Testis (tissue), 2 donors: ENCODE data around the gene MRPS2.

ENCODE experiments used
- POLR2A ChIP-seq: fragments of 450-650 bp; IDR thresholded peaks from one replicate; pipeline ENCODE4 v1.6.1; 2017; ENCODE audit warnings: antibody characterized with exemption, mild to moderate bottlenecking, moderate library complexity
- TF ChIP-seq, protein P1 (sequence below), 3 experiments: fragments of 450-650 bp in 2 of 3; fragments of 200-600 bp in 1 of 3; sonication (generic) in 1 of 3; IDR thresholded peaks; one replicate each; pipeline ENCODE4 v1.5.1; 2016 to 2019; ENCODE audit warnings: antibody characterized with exemption in 3 of 3, mild to moderate bottlenecking in 2 of 3, moderate library complexity in 1 of 3

DNA sequence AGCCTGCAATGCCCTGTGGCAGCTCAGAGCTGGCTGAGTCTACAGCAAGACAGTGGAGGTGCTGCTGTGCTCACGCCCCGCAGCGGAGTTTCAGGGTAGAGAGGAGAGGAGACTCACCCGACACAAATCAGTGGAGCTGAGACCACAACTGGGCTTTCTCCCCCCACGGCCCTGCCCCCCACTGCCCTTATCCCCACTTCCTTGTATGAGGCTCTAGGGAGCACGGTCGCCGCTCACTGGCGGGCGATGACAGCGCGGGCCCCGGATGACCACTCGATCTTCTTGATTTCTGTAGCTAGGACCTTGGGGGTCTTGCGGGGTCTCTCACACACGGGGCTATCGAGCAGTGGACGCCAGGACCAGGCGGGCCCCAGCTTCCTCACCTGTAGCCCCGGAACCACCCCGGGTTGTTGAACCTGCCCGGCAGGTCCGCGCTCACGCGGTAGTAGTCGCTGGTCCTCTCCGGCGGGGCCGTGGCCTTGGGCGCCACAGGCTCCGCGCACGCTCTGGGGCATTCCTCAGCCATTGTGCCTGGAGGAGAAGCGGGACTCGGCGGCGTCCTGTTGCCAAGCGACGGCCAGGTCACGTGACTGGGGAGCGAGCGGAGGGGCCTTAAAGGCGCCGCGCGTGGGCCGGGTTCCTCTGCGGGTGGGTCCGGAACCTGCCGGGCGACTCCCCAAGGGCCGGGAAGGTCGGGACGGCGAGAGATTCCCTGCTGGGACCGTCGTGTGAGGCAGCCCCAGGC lies 984 bp upstream of the MRPS2 start:
- no peak for TF ChIP-seq POLR2A
- TF ChIP-seq, protein P1, sequence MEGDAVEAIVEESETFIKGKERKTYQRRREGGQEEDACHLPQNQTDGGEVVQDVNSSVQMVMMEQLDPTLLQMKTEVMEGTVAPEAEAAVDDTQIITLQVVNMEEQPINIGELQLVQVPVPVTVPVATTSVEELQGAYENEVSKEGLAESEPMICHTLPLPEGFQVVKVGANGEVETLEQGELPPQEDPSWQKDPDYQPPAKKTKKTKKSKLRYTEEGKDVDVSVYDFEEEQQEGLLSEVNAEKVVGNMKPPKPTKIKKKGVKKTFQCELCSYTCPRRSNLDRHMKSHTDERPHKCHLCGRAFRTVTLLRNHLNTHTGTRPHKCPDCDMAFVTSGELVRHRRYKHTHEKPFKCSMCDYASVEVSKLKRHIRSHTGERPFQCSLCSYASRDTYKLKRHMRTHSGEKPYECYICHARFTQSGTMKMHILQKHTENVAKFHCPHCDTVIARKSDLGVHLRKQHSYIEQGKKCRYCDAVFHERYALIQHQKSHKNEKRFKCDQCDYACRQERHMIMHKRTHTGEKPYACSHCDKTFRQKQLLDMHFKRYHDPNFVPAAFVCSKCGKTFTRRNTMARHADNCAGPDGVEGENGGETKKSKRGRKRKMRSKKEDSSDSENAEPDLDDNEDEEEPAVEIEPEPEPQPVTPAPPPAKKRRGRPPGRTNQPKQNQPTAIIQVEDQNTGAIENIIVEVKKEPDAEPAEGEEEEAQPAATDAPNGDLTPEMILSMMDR (IDR thresholded peaks at IDR 0.05): peak in 1 of 3 experiments; percentile 29
